HepG2 (cell line): ENCODE measurements around the gene BTBD3.

Experiments used
- PCBP2 ChIP-seq: fragments of 200-400 bp; formaldehyde crosslinking; optimal IDR thresholded peaks from 2 replicates; pipeline ENCODE3; 2018; ENCODE audit warnings: low read length, low read depth; ENCODE audit not compliant: poor library complexity, severe bottlenecking
- SMAD3 ChIP-seq: sonication (generic); formaldehyde crosslinking; IDR thresholded peaks from 2 replicates; pipeline ENCODE4 v1.4.0; 2020; ENCODE audit warnings: missing genetic modification reagents
- SP1 ChIP-seq, 2 experiments: fragments of 450-650 bp in 1 of 2; sonication (generic) in 1 of 2; formaldehyde crosslinking in 1 of 2; IDR thresholded peaks; 2 replicates each; pipeline versions ENCODE4 v1.4.0 to v1.6.1; 2016 to 2020; ENCODE audit warnings: missing genetic modification reagents in 1 of 2
- ZNF251 ChIP-seq: sonication (generic); formaldehyde crosslinking; IDR thresholded peaks from 2 replicates; pipeline ENCODE4 v1.9.0; 2021; ENCODE audit warnings: mild to moderate bottlenecking, missing genetic modification reagents
- ZNF263 ChIP-seq: sonication (generic); formaldehyde crosslinking; IDR thresholded peaks from 2 replicates; pipeline ENCODE4 v1.4.0; 2020; ENCODE audit warnings: missing genetic modification reagents
- ZNF292 ChIP-seq: sonication (generic); formaldehyde crosslinking; IDR thresholded peaks from 2 replicates; pipeline ENCODE4 v1.8.1; 2022; ENCODE audit warnings: mild to moderate bottlenecking, low read depth, missing genetic modification reagents, borderline replicate concordance
- TF ChIP-seq, protein P1 (sequence below): sonication (generic); formaldehyde crosslinking; IDR thresholded peaks from 2 replicates; pipeline ENCODE4 v1.4.0; 2020; ENCODE audit warnings: mild to moderate bottlenecking, missing genetic modification reagents

DNA sequence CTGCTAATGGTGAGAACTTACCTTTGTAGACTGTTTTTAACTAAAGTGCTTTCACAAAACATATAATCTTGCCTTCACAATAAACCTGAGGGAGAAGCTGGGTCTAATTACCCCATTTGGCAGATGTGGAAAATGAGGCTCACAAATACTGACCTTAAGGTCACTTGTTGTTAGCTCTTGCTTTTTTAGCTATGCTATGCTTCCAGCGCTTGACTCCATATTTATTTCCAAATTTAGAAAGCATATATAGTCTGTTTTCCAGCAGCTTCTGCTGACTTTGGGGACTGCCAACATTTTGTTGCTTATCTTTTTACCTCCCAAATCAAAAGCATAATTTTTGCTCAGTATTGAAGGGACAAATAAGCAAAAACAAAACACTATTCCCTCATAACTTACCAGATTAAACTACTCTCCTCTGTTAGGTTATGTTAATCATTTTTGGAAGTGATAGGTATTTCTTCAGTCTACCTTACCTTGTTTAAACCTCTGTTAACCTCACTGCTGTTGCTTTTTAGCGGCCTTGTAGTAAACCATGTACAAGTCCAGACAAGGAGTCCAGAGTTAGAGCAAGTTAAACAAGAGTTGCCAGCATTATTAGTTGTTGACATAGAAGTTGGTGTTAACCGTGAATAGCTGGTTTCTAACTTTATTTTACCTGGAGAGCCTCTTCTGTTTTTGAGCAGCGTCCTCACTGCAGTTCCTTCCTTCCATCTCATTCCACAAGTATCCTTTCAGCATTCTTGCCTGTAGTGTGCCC lies 4.9 kb upstream of the BTBD3 start:
- no peak for TF ChIP-seq ZNF251
- TF ChIP-seq ZNF263 (CRISPR knock-in tag): no peak
- no peak for TF ChIP-seq SMAD3
- TF ChIP-seq SP1 (IDR thresholded peaks at IDR 0.05): no peak
- no peak for TF ChIP-seq SP1 (CRISPR knock-in tag; IDR thresholded peaks at IDR 0.05)
- no peak for TF ChIP-seq PCBP2
- TF ChIP-seq, protein P1, sequence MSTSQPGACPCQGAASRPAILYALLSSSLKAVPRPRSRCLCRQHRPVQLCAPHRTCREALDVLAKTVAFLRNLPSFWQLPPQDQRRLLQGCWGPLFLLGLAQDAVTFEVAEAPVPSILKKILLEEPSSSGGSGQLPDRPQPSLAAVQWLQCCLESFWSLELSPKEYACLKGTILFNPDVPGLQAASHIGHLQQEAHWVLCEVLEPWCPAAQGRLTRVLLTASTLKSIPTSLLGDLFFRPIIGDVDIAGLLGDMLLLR (CRISPR knock-in tag): no peak
- no peak for TF ChIP-seq ZNF292 (CRISPR knock-in tag)
